Astrocyte (in vitro differentiated cells and primary cell): ENCODE results near the gene RIT2.

Experiments used
- CTCF ChIP-seq: IDR thresholded peaks from 2 replicates; pipeline ENCODE4 v1.5.1; 2011; ENCODE audit warnings: low read depth, mild to moderate bottlenecking, inconsistent platforms, low read length, moderate library complexity; ENCODE audit not compliant: insufficient read depth
- EZH2 ChIP-seq: IDR thresholded peaks from 2 replicates; pipeline ENCODE4 v1.6.1; 2012; ENCODE audit warnings: mild to moderate bottlenecking, low read length, inconsistent platforms; ENCODE audit not compliant: insufficient read depth

- TF ChIP-seq CTCF, result no peak
- no peak for TF ChIP-seq EZH2
These were observed 44.4 kb upstream of the RIT2 start for GRCh38 chr18:43159926-43160325.
